Stimulated activated CD4-positive, alpha-beta T cell treated with anti-CD3 and anti-CD28 coated beads, TNF-alpha, amount 100 ng/mL, for 24 hours (primary cell): ENCODE results near the gene GUCA2A.
"Not testable (repeated sequence)": the region's sequence is repeated elsewhere in the genome, so short reads cannot be mapped to it uniquely, and the experiment has no call there.

Experiments
- DNase-seq, 3 experiments: peaks; one replicate each; pipeline ENCODE4 v3.0.0-alpha.2; 2020; ENCODE audit warnings: low read depth in 3 of 3

The GUCA2A gene, protein sequence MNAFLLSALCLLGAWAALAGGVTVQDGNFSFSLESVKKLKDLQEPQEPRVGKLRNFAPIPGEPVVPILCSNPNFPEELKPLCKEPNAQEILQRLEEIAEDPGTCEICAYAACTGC

DNA sequence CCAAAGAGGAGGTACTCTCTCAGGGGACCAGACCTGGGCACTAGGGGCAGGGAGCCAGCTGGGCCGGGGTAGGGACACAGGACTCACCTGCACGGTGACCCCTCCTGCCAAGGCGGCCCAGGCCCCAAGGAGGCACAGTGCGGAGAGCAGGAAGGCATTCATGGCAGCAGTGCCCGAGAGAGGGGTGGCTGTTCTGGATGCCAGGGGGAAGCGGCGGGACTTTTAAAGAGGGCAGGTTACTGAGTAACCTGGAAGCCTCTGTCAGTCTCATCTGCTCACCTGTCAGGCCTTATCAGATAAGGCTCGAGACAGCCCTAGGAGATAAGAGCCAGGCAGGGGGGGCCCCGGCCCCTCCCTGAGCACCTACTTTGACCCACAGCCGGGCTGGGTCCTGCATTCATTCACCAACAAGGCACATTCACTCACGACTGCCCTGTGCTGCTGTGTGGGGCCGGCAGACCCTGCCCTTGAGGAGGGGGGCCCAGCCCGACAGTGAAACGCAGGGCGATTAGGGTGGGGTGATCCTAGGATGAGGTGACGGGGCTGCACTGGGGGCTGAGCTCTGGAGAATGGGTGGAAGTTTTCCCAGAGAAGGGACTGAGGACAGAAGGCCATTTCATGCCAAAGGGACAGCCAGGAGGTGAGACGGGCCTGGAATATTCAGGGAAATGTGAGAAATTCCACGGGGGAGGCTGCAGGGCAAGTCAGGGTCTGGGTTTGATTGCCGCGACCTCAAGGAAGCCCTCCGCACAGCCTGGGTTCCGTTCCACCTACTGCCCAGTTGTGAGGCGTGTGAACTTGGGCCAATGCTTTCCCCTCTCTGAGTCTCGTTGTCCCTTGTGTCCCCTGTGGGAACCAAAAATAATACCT lies at the start of gene GUCA2A:
GUCA2A (minus strand) TSS at position 195 of the 870 bp plus-strand sequence; CDS start at position 162, 33 bp downstream.
- no peak for DNase-seq

DNA sequence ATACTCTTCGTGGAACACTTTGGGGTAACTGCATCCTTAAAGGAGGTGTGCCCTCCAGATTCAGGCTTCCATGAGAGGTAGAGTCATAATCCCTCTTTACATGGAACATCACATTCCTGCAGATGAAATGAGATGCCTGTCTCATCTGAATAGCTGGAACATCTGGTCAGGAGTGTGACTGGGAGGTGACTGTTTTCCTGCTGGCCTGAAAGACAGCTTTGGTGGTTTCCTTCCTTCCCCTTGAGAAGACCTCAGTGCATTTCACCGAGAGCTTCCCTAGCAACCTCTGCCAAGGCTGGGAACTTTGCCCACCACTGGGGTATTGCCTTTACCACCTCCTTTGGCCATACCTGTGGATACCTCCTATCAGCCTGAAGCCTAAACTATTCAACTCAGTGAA lies 46.7 kb upstream of the GUCA2A start:
- DNase-seq = no peak

DNA sequence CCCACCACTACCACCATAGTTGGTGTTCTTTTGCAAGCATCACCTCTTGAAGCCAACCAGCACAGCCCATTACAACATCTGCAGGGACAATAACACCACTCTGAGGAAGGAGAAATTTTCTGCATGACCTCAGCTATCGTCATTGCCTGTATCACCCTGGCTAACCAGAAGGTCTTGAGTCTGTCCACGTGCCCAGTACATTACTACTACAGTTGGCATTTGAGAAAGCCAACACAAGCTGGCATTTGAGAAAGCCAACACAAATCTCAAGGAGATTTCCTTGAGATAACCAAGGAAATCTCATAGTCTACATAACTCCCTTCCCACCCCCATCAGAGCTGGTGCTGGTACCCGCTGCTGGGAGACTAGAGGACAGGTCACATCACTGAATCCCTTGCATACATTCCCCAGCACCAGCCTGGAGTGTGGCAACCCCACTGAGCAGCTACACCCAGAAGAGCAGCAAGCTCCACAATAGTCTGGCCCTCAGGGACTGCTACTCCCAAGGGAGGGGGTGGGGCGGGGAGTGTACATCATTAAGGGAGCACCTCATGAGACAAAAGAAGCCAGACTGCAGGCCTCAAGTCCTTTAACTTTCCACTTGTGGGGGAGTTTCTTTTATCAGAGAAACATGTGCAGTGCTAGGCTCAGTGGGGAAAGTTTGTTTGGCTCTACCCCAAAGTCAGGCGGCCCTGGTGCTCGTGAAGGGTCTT lies 46.0 kb upstream of the GUCA2A start:
- no peak for DNase-seq

DNA sequence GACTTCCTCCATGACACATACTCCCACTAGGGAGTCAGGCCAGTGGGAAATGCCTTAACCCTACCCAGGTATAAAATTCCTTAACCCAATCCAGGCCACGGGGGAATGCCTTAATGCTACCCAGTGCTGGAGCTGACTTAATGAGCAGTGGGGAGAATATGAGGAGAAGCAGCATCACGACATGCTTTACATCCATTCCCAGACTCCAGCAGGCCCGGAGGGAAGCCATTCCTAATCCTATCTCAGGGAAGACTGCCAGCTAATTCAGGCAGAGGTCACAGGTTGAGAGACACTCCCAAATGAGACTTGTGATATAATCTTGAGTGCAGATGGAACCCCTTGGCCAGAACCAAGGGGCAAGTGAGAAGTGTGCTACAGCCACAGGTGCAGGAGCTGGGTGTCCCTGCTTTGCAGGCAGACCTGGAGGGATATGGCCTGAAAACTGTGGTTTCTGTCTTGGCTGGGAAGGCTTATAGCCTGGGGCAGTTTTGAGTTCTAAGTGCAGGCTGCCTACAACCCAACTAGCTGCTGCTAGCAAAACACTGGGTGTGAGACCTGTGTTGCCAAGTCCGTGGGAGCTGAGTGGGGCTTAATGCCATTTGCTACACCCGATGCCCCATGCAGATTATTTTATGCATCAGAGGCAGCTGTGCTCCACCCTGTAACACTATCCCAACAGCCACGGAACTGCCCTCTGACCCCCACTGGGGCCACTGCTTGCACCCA lies 45.1 kb upstream of the GUCA2A start:
- DNase-seq = no peak

DNA sequence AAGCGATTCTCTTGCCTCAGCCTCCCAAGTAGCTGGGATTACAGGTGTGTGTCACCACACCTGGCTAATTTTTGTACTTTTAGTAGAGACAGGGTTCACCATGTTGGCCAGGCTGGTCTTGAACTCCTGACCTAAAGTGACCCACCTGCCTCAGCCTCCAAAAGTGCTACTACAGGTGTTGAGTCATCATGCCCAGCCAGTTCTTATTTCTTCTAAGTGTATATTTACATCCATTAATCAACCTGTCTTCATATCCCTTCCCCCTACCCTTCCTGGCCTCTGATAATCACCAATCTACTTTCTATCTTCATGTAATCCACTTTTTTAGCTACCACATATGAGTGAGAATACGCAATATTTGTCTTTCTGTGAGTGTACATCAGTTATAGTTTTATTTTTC lies 42.4 kb upstream of the GUCA2A start:
- not testable (repeated sequence) for DNase-seq

DNA sequence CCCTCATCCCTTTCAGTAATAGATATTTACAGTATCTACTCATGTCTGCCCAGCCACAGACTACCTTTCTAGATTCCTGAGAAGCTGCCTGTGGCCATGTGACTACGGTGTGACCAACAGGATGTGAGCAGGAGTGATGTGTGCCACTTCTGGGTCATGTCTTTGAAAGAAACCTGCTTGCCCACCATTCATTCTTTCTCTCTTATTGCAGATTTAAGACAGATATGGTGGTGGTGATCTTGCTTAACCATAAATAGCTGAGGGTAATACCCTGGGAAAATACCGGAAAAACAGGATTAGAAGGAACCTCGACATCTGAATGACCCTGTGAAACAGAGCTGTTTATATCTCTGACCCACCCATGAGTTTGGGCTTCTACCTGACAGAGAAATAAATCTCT lies 41.6 kb upstream of the GUCA2A start:
- DNase-seq = no peak

DNA sequence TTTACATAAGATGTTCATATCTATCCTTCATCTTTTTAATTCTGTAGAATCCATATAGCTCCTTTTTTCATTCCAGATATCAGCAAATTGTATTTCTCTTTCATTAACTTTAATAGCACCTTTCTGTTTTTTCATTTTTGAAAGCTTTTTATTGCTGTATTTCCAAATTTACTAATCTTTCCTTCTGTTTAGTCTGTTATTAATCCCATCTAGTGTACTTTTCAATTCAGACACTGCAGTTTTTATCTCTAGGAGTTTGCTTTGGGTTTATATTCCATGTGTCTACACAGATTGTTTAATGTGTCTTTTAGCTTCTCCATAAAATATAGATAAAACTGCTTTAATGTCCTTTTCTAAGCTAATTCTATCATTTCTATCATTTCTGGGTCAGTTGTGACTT lies 37.4 kb upstream of the GUCA2A start:
- no peak for DNase-seq

DNA sequence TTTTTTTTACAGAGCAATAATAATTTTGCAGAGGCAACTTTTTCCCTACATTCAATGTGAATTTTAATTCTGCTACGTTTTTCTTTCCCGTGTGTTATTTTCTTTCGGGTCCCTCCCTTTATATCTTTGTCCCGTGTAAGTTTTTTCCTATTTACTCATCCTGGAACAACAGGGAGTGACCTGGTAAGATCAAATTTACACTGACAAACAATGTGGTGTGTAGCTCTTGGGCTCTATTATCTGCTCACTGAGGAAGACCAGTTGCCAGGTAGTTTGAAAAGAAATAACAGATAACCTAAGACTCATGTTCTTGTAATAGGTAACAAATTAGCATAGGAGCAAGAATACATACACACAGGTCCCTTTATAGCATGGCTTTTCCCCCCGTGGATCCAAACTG lies 33.7 kb upstream of the GUCA2A start:
- no peak for DNase-seq

DNA sequence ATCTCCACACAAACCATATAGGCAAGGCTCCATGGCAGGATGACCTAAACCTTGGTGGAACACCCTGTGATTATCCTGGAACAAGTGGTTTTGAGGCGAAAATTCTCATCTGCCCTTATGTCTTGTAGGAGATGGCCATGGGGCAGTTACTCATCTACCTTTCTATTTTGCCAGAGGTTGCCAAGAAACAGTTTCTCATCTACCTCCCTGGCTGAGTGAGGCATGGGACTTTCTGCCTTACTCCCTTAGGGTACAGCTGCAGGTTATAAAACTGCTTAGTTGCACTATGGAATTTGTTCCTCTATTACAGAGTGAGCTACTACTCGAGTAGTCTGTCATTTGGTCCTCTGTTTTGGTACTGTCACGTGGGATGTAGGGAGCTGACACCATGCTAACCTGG lies 31.3 kb upstream of the GUCA2A start:
- no peak for DNase-seq

DNA sequence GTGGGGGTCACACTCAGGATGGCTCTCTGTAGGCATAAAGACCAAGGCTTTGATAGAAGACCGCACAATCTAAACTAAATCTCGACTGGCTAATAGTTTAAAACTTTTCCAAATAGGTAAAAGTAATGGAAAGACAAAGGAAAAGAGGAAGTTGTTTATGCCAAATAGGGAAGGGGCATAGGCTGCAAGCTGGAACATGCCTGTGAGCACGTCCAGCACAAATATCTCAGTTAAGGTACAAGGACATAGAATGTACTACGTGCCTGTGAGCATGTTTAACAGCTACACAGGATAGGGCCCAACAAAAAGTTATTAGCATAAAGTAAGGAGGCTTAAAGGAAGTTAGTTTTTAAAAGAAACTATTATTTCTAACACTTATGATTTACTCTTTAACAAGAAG lies 27.6 kb upstream of the GUCA2A start:
- no peak for DNase-seq

DNA sequence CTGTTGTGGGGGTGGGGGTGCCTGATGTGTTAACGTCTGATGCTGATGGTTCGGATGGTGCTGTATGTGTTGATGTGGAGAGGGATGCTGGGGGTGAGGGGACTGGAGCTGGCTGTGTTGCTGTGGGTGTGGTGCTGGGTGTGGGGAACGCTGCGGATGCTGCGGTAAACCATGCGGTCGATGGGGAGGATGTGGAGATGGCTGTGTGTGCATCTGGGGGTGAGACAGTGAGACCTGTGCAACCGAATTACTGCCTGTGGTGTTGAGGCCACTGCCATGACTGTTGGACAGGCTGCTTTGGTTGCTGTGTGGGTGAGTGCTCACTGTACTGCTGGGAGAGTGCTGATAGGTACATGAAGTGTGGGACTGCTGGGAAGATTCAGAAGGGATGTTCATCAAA lies 26.8 kb upstream of the GUCA2A start:
- DNase-seq = no peak

DNA sequence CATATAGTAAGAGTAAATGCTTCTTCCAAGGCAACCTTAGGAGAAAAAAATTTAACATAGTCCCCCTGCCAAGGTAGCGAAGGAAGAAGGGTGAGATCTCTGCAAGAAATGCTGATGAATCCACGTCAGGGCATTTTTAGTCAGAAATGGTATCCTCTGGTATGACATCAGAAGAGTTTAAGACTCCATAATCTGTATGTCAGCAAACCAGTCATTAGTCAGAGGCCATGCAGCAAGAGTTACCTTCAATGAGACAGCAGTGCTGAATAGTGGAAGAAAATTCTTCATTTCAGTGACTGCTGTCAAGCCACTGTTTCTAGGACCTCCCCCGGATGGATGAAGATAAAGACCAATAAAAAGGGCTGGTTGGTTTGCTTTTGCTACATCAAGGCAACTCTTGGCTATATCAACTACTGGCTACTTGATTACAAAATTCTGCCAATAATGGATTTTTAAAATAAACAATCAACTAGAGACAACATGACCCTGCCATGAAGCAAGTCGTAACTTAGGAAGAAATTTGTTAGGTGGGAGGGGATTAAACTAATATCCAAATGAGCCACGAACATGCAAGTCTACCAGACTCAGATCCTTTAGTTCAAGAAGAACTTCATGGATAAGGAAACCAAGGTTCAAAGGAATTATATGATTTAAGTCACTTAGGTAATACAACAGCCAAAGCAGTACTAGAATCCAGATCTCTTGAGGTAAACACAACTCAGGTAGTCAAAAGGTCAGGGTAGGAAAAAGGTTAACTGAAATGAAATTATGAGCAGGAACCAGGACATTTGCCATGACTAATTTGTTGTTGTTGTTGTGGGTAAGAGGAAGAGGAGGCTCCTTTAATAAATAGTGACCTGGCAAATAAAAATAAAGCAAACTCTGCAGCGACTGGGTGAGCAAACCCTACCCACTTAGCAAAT lies 25.6 kb upstream of the GUCA2A start:
- DNase-seq = no peak

DNA sequence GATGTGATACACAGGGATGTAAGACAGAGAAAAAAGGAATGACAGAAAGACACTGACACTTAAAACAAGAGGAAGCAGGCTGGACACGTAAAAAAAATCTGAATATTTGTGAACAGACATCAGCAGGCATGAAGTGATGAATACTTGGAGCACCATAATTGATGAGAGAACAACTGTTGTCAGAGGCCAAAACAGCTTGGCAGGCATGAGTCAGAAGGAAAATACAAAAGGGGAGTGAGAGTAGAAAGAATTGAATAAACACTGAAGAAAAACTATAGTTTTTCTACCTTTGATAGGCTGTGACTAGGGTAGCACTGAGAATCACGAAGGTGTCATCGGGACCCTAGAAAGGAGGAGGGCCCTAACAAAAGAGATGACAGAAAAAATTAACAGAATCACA lies 21.6 kb upstream of the GUCA2A start:
- no peak for DNase-seq

DNA sequence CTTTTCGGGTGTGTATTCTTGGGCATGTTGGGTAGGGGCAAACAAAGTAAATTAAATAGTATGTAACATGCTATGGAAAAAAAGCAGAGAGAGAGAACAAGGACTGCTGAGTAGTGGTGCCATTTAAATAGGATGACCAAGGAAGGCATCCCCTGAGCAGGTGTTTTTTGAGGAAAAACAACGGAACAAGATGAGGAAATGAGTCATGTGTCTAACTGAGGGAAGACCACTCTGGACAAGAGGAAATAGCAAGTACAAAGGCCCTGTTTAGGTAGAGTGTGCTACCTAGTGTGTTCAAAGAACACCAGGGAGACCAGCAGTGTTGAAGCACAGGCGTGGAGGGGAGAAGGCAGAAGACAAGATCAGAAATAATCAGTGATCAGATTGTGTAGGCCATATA lies 20.1 kb upstream of the GUCA2A start:
- DNase-seq = no peak

DNA sequence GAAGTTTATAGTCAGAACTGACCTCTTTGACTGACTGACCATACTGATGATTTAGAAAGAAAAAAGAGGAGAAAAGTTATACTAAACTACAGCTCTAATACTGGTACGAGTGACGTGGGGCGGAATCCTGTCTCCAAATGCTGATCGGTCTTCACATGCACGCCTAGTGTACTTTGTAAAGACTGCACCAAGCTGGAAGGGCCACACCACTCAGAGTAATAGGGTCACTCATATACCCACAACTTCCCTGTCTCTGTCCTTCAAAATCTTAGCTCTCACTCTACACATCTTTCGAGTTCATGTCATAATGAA lies 19.4 kb upstream of the GUCA2A start:
- DNase-seq = no peak

DNA sequence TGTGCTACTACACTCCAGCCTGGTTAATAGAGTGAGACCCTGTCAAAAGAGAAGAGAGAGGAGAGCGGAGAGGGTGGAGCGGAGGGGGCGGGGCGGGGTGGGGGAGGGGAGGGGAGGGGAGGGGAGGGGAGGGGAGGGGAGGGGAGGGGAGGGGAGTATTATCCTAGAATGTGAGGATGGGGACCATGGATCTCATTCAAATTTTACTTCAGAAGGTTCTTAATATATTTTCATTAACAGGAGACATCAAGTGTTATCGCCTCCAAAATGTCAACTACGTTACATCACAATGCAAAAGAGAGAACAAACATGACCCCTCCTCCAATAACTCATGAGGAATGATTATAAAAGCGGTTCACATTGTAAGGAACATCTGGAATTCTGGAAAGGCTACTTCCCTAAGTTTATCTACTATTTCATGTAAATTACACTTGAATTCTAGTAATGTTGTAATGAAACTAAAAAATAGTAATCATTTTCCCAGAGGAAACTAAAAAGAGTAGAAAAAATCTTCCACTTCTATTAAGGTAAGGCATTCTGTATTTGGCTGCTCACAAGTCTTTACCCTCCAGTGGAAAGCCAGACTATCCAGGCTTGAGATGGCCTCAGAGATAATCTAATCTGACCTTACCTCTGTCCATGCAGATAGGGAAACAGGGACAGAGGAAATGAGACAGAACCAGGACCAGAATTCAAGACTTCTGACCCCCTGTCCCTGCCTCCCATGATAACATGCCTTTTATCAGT lies 18.8 kb upstream of the GUCA2A start:
- no peak for DNase-seq

DNA sequence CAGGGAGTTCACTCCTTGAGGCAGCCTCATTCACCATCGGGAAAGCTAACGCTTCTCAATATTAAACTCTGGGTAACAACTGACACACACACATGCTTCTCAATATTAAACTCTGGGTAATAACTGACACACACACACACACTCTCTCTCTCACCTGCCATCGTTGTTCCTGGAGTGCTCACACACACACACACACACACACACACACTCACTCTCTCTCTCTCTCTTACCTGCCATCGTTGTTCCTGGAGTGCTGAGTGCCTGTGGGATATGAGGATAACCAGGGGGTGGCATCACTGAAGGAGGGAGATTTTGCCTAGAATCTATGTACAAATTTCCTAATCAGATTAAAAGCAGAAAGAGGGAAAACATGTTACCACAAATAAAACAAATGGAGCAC lies 17.1 kb upstream of the GUCA2A start:
- no peak for DNase-seq

DNA sequence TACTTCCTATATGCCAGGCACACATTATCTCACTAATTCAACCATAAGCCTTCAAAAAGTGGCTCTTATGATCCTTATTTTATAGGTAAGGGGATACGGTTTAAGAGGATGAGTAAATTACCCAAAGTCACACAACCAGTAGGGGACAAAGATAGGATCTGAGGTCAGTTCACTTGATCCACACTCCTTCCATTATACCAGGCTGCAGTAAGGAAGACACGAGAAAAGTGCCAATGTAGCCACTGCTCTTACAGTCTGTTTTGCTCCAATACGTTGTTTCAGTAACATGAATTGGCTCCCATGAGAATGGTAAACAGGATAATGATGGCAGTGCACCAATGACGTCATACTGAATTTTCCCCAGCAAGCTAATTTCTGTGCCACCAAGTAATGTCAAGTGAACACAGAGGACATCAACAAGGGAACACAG lies 15.4 kb upstream of the GUCA2A start:
- DNase-seq = no peak

DNA sequence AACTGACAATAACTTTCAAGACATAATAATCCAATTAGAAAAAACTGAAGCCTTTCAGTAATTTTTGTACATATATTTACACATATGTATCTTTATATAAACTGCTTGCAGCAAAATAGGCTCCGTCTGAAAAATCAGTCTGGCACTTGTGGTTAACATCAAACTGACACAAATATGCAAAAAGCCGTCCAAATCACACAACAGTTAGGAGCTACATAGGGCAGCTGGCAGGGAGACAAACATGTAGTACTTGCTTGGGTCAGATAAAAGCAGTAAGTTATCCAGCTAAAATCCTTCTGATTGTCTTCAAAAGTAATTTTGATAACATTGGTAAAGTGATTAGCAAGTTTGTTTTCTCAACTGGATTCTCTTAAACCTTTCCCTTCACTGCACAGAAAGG lies 14.7 kb upstream of the GUCA2A start:
- no peak for DNase-seq

DNA sequence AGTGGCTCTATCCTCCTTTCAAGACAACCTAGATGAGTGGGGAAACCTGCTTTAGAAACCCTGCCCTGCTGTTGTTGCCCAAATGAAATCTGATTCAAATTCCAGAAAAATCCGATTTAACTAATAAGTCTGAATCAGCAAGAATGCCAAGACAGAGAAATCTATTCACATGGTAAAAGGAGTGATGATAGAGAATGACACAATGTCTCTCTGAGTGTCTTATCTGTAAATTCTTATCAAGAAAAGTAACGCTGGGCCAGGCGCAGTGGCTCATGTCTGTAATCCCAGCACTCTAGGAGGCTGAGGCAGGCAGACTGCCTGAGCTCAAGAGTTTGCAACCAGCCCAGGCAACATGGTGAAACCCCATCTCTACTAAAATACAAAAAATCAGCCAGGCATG lies 13.7 kb upstream of the GUCA2A start:
- DNase-seq = no peak

DNA sequence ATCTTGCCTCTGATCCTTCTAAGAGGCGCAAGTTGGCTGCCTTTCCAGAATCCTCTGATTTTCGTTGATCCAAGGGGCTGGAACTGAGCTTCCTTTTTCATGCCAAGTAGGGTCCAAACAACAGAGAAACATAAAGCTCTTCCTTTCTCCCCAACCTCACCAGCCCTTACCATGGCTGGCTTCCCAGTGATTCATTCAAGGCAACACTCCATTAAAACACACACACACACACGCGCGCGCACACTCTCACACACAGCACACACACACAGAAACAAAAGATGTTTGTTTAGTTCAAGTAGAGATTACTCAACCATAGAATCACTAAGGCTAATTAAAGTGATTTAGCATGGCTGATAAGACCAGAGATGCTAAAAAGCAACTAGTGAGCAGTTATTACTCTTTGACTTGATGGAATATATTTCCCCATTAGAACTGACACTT lies 13.0 kb upstream of the GUCA2A start:
- no peak for DNase-seq
